Stimulated activated CD8-positive, alpha-beta memory T cell treated with anti-CD3 and anti-CD28 coated beads, Interleukin-12 subunit alpha, Interleukin-12 subunit beta, amount 100 ng/mL, for 4 hours (primary cell): Measurements from ENCODE around the gene PCIF1.
"Not testable (repeated sequence)": the region's sequence is repeated elsewhere in the genome, so short reads cannot be mapped to it uniquely, and the experiment has no call there.

Experiments
- DNase-seq: peaks from one replicate; pipeline ENCODE4 v3.0.0-alpha.2; 2020; ENCODE audit warnings: low read depth

The PCIF1 gene

DNA sequence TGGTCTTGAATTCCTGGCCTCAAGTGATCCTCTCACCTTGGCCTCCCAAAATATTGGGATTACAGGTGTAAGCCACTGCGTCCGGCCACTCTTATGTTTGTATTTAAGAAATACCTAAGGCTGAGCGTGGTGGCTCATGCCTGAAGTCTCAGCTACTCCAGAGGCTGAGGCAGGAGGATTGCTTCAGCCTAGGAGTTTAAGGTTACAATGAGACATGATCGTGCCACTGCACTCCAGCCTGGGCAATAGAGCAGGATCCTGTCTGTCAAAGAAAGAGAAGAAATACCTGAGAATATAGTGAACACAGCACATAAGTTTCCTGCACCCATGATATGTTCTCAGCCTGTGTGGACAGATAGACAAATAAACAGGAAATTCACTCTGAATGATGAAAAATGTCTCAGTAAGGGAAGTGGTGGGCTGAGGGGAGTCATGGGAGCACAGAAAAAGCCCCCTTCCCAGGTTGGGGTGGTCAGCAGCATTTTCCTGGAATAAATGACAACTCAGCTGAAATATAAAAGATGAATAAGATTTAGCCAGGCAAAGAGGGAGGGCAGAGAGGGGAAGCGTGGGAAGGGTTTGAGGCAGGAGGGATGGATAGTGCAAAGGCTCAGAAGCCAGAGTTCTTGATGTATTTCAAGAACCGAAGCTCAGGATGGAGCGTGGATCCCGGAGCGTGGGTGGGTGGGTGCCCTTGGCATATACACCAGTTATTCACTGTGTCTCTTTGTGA, 60.4 kb downstream of the PCIF1 start:
- no peak for DNase-seq

DNA sequence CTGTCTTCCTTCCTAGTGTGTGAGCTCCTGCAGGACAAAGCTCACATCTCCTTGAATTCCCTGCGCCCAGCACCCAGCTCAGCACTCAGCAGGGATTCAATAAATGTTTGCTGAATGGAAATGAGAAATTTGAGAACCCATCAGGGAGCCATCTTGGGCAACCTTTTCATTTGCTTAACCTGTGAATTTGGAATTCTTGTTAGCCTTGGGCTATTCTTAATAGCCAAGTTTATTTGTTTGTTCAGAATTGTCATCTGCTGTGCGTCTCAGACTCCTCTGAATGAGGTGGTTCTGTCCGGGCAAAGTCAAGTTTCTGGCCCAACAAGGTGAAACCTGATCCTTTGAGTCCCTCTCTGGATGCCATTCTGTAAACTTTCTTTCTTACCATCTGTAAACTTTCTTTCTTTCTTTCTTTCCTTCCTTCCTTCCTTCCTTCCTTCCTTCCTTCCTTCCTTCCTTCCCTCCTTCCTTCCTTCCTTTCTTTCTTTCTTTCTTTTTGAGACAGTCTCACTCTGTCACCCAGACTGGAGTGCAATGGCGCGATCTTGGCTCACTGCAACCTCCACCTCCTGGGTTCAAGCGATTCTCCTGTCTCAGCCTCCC, 61.1 kb downstream of the PCIF1 start:
- DNase-seq: not testable (repeated sequence)

DNA sequence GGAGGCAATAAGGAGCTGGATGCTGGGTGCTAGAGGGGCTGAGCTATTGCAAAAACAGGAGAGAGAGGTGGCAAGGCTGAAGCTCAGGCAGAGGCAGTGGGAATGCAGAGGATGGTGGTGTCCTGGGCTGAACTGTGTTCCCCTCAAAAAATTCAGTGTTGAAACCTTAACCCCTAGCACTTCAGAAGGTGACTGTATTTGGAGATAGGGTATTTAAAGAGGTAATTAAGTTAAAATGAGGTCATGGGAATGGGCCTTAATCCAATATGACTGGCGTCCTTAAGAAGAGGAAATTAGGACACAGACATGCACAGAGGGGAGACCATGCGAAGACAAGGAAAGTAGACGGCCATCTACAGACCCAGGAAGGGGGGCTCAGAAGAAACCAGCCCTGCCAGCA, 62.7 kb downstream of the PCIF1 start:
- DNase-seq: no peak
